GM21381 (cell line): Measurements from ENCODE around the gene CPLX3.

Experiments used
- ATAC-seq: cut with Tn5 transposase; IDR thresholded peaks from one replicate; pipeline ENCODE4 v1.9.1; 2021; ENCODE audit warnings: mild to moderate bottlenecking, moderate library complexity; ENCODE audit not compliant: unreplicated experiment

The CPLX3 gene

GRCh38 chr15:74788042-74788682 is 38.3 kb upstream of the CPLX3 start:
- ATAC-seq: no peak

GRCh38 chr15:74788683-74789151 is 37.7 kb upstream of the CPLX3 start:
- peak; percentile 27 for ATAC-seq

- no peak for ATAC-seq
Measured at GRCh38 chr15:74789171-74789631, 37.2 kb upstream of the CPLX3 start.

DNA sequence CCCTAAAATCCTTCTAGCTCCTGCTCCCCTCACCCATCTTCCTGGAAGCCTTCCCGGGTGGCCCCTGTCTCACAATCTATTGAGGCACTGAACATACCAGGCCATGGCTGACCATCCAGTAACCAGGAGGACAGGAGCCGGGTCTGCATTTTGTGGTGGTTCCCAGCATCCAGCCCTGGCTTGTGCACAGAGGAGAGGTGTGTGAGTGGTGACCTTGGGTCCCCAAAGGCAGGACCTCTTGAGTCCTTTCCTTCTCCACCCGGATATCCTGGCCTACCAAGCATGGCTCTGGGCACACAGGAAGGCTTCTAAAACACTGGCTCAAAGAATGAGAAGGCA is 36.7 kb upstream of the CPLX3 start:
- ATAC-seq: no peak

DNA sequence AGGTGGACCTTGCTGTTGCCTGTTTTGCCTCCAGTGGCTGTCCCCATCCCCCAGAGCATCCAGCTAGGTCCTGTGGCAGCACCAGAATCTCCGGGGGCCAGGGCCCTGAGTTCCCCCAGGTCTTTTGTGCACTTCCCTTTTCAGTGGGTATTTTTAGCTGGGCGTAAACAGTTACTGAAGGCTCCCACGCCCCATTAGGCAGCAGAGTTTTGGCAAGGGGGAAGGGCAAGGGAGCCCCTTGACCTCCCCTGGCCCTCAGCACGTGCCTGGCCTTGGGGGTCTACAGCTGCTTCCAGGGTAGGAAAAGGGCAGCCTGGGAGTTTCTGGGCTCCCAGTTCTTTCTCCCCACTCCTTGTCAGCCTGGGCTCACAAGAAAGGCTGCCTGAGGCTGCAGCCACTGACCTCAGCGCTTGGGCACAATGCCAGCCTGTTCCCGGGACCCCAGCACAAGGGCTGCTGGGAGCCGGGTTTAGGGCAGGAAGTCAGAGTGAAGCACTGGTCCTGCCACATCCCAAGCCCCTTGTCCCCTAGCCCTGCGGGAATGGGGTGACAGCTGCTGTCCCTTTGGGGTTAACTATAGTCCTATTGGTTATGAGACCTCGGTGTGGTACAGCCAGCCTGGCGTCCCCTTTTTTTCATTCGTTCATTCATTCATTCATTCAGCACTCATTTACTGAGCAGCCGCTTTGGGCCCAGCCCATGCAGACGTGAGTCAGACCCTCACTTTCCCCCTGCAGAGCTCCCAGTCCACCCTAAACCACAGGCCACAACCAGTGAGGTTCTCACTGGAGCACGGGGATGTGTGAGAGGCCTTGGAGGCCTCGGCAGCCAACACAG is 36.1 kb upstream of the CPLX3 start:
- no peak for ATAC-seq

GRCh38 chr15:74791007-74791406 is 35.4 kb upstream of the CPLX3 start:
- no peak for ATAC-seq

DNA sequence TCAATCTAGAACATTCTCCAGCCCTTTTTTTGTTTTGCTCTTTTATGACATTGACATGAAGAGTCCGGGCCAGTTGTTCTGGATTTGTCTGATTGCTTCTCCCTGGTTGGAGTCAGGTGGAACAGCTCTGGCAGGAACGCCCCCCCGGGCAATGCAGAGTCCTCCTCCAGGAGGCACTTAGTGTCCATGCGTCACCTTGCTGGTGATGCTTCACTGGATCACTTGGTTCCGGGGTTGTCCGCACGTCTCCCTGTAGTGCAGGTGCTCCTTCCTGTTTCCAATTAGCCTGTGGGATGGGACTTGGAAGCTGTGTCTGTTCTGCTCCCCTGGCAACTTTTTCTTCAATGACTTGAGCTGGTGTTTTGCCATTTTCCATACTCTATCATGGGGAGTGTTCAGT is 34.8 kb upstream of the CPLX3 start:
- ATAC-seq: no peak

- no peak for ATAC-seq
Measured at GRCh38 chr15:74792227-74793016, 34.0 kb upstream of the CPLX3 start.

GRCh38 chr15:74793135-74794028 is 33.0 kb upstream of the CPLX3 start:
- no peak for ATAC-seq

- ATAC-seq: no peak
Measured at GRCh38 chr15:74794248-74794969, 32.0 kb upstream of the CPLX3 start.

DNA sequence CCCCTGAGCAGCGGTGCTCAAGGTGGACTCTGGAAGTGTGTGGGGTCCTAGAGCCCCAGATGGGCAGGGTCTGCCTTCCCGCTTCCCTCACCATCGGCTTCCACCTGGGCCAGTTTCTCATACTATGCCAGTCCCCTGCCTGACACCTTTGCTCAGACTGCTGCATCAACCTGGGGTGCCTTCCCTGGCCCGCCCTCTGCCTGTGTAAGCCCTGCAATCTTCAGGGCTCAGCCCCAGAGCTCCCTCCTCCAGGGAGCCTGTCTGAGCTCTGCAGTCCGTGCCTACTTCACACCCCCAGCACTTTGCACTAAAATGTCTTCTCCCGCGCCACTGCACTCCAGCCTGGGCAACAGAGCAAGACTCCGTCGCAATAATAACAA is 31.5 kb upstream of the CPLX3 start:
- ATAC-seq: no peak

DNA sequence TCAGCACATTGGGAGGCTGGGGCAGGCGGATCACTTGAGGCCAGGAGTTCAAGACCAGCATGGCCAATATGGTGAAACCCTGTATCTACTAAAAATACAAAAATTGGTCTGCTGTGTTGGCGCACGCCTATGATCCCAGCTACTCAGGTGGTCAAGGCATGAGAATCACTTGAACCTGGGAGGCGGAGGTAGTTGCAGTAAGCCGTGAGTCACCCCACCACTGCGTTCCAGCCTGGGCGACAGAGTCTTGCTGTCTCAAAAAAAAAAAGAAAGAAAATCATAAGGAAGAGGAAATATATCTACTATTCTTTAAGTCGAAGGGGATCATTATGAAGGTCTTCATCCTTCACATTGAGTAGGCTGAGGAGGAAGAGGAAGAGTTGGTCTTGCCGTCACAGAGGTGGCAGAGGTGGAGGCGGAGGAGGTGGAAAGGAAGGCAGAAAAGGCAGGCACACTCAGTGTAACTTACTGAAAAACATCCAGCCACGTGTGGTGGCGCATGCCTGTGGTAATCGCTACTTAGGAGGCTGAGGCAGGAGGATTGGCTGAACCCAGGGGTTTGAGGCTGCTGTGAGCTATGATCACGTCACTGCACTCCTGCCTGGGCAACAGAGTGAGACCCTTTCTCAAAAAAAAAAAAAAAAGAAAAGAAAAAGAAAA is 30.3 kb upstream of the CPLX3 start:
- ATAC-seq: no peak

GRCh38 chr15:74798388-74799254 is 27.8 kb upstream of the CPLX3 start:
- no peak for ATAC-seq

GRCh38 chr15:74799255-74799855 is 27.1 kb upstream of the CPLX3 start:
- no peak for ATAC-seq

- peak; percentile 62 for ATAC-seq
Measured at GRCh38 chr15:74799856-74800558, 26.4 kb upstream of the CPLX3 start.

DNA sequence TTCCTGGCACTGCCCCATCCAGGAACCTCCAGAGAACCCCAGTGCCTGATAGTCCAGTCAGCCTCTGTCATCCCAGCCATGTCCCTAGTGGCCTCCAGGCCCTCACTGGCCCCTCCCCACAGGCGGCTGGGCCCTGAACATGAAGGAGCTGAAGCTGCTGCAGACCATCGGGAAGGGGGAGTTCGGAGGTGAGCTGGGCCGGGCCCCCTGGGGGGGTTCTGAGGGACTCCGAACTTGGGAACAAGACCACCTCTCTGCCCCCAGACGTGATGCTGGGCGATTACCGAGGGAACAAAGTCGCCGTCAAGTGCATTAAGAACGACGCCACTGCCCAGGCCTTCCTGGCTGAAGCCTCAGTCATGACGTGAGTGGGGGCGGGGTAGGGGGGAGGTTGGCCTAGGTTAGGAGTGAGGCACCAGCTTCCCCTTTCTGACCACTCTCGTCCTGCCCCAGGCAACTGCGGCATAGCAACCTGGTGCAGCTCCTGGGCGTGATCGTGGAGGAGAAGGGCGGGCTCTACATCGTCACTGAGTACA is 25.8 kb upstream of the CPLX3 start:
- ATAC-seq: no peak

DNA sequence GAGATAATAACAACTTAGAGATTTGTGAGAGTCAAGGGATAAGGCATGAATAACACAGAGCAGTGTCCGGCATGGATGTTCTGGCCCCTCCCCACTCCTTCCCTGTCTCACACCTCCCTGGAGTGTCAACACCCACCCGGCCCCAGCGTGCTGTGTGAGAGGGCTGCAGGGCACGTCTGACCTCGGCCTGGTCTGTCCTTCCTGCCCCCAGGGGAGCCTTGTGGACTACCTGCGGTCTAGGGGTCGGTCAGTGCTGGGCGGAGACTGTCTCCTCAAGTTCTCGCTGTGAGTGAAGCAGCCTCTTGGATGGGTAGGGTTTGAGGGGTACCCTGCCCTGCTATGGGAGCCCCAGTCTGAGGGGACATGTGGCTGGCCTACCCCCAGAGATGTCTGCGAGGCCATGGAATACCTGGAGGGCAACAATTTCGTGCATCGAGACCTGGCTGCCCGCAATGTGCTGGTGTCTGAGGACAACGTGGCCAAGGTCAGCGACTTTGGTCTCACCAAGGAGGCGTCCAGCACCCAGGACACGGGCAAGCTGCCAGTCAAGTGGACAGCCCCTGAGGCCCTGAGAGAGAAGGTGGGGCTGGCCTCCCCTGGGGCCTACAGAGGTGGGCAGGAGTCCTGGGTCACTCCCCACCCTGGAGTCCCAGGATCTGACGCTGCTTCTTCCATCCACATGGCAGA is 25.0 kb upstream of the CPLX3 start:
- ATAC-seq: no peak
